HUES6 (cell line): ENCODE results near the gene DECR2.
"Not testable (repeated sequence)": the region's sequence is repeated elsewhere in the genome, so short reads cannot be mapped to it uniquely, and the experiment has no call there.

Source experiments
- H3K27ac ChIP-seq: 2 replicates; pipeline ENCODE4 v1.7.0; 2013; ENCODE audit warnings: low read depth, mild to moderate bottlenecking, low read length, inconsistent platforms
- H3K27me3 ChIP-seq: 2 replicates; pipeline ENCODE4 v1.6.1; 2013; ENCODE audit warnings: low read length; ENCODE audit not compliant: control insufficient read depth, insufficient read depth
- H3K36me3 ChIP-seq: 2 replicates; pipeline ENCODE4 v1.6.1; 2013; ENCODE audit warnings: low read length; ENCODE audit not compliant: control insufficient read depth, insufficient read depth
- H3K4me1 ChIP-seq: 2 replicates; pipeline ENCODE4 v1.6.1; 2013; ENCODE audit warnings: low read length; ENCODE audit not compliant: control insufficient read depth, insufficient read depth
- H3K4me3 ChIP-seq: 2 replicates; pipeline ENCODE4 v1.5.1; 2013; ENCODE audit warnings: low read depth, low read length
- H3K9ac ChIP-seq: one replicate; pipeline ENCODE4 v1.6.1; 2013; ENCODE audit warnings: mild to moderate bottlenecking, low read length
- H3K9me3 ChIP-seq: 2 replicates; pipeline ENCODE4 v1.6.1; 2013; ENCODE audit warnings: low read depth, low read length; ENCODE audit not compliant: control insufficient read depth, insufficient read depth

Gene DECR2

DNA sequence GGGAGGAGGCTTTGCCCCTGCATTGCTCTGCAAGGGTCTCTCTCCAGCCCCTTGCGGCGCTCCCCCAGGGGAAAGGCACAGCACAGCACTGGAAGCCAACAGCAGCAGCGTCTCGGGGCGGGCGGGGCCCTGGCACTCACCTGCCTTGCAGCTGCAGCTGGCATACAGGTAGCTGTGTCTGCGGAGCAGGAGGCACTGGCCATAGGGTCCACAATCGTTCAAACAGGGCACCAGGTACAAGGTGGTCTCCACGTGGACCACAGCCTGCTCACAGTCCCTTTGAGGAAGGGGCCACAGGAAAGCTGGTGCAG is 27.1 kb upstream of the DECR2 start:
- peaks cover 19% of the 10 kb centered on the region for H3K4me1 ChIP-seq
- no peak overlapping the region for H3K4me3 ChIP-seq
- H3K9ac ChIP-seq, result no peak overlapping the region
- H3K27ac ChIP-seq, result no peak overlapping the region
- H3K9me3 ChIP-seq, result no peaks in the 10 kb centered on the region
- H3K36me3 ChIP-seq, result peaks cover 62% of the 10 kb centered on the region
- H3K27me3 ChIP-seq, result no peaks in the 10 kb centered on the region

DNA sequence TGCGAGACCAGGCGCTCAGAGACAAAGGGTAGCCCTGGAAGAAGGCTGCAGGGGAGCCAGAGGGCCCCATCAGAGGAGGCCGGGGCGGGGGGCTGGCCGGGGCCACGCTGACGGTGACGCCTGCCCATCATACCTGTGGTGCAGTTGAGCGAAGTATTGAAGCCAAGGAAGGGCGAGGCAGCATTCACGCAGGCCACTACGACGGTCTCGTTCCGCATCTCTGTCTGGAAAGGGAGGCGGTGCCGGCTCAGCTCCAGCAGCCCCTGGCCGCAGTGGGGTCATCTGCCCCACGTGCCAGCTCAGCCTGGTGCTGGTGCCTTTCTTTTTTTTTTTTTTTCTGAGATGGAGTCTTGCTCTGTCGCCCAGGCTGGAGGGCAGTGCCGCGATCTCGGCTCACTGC is 26.5 kb upstream of the DECR2 start:
- Histone ChIP-seq H3K9me3 (no peaks in the 10 kb centered on the region), H3K36me3 (peaks cover 62% of the 10 kb centered on the region), H3K27me3 (no peaks in the 10 kb centered on the region), H3K9ac (no peak overlapping the region), H3K27ac (no peak overlapping the region), H3K4me1 (peaks cover 21% of the 10 kb centered on the region), H3K4me3 (no peak overlapping the region)

GRCh38 chr16:375927-376816 is 25.5 kb upstream of the DECR2 start:
- Histone ChIP-seq H3K27ac (no peak overlapping the region), H3K36me3 (peaks cover 62% of the 10 kb centered on the region), H3K9ac (no peak overlapping the region), H3K4me3 (no peak overlapping the region), H3K9me3 (no peaks in the 10 kb centered on the region), H3K4me1 (peaks cover 15% of the 10 kb centered on the region), H3K27me3 (no peaks in the 10 kb centered on the region)

DNA sequence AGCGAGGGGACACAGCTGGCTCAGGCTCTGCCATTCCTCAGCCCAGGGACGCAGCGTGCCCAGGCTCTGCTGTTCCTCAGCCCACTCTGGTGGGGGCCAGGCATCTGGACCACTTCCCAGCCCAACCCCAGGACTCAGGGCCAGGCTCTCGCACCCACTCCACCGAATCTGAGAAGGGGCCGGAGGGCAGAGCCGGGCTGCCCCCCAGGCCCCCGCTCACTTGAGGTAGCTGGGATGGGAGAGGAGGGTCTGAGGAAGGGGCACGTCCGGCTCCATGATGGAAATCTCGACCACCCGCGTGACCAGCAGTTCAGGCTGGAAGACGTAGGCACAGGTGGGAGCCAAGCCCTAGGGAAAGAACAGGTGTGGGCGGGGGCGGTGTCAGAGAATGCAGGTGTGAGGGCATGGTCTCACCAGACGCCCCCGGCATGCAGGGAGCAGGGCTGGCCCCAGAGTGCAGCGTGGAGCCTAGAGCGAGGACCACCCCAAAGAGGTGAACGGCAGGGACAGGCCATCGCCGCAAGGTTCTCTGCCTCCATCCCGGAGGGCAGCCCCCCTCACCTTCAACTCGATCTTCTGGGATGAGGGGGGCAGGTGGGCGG is 24.8 kb upstream of the DECR2 start:
- Histone ChIP-seq H3K36me3 (peaks cover 57% of the 10 kb centered on the region), H3K9ac (no peak overlapping the region), H3K27ac (no peak overlapping the region), H3K9me3 (no peaks in the 10 kb centered on the region), H3K4me1 (peaks cover 15% of the 10 kb centered on the region), H3K27me3 (no peaks in the 10 kb centered on the region), H3K4me3 (no peak overlapping the region)

DNA sequence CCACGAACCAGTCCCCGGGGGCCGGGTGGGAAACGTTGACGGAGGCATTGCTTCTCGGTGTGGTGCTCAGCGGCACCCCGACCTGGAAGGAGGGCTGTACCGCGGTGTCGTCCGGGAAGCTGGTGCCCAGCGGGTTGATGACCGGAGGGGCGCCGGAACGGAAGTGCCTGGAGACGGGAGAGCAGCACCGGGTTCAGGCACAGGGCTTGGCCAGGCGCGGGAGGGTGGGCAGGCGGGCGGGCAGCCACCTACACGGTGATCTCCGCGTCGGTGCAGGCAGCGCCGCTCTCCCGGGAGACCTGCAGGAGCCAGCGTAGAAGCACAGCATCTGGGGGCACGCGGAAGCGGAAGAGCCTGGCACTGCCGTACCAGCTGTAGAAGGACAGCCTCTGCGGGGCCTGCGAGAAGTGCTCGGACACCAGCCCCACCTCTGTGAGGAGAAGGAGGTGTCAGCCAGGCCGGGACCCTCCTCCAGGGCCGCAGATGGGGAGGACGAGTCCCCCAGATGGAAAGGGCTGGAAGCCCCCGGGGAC is 24.2 kb upstream of the DECR2 start:
- Histone ChIP-seq H3K36me3 (peaks cover 51% of the 10 kb centered on the region), H3K9me3 (no peaks in the 10 kb centered on the region), H3K27me3 (peaks cover 4% of the 10 kb centered on the region; the same call in 1 of the 2 replicates), H3K9ac (no peak overlapping the region), H3K4me3 (no peak overlapping the region), H3K4me1 (peaks cover 15% of the 10 kb centered on the region), H3K27ac (no peak overlapping the region)

GRCh38 chr16:378113-378820 is 23.4 kb upstream of the DECR2 start:
- not testable (repeated sequence) for H3K9me3 ChIP-seq, H3K27ac ChIP-seq, H3K9ac ChIP-seq, H3K27me3 ChIP-seq
- Histone ChIP-seq H3K36me3 (peaks cover 44% of the 10 kb centered on the region), H3K4me3 (peak overlapping the region; percentile 10; the same call in 1 of the 2 replicates), H3K4me1 (peaks cover 19% of the 10 kb centered on the region)

DNA sequence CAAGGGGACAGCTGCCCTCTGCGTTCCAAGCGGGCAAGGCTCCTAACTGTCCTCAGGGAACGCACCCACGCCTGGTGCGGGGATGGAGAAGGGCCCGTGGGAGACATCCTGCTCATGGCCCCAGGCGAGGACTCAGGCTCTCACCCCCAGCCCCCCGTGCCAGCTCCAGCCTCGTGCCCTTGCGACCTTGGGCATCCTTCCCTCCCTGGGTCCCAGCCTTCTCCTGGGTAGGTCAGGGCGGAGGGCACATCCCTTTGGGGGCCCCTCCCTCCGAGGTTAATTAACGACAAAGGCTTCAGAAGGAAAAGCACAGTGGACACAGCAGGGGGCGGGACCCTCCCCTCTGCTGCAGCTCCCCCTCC is 22.9 kb upstream of the DECR2 start:
- peaks cover 38% of the 10 kb centered on the region for H3K36me3 ChIP-seq
- no peak overlapping the region for H3K27ac ChIP-seq
- no peak overlapping the region for H3K9ac ChIP-seq
- H3K9me3 ChIP-seq, result no peaks in the 10 kb centered on the region
- peaks cover 23% of the 10 kb centered on the region for H3K4me1 ChIP-seq
- peak overlapping the region; percentile 10; the same call in 1 of the 2 replicates for H3K4me3 ChIP-seq
- peaks cover 4% of the 10 kb centered on the region; the same call in 1 of the 2 replicates for H3K27me3 ChIP-seq

- H3K4me1 ChIP-seq, result peaks cover 28% of the 10 kb centered on the region
- no peak overlapping the region for H3K27ac ChIP-seq
- no peaks in the 10 kb centered on the region for H3K9me3 ChIP-seq
- H3K27me3 ChIP-seq, result peaks cover 4% of the 10 kb centered on the region; the same call in 1 of the 2 replicates
- peaks cover 33% of the 10 kb centered on the region for H3K36me3 ChIP-seq
- H3K9ac ChIP-seq, result peak overlapping the region; percentile 56
- H3K4me3 ChIP-seq, result peak overlapping the region; percentile 72
Measured at GRCh38 chr16:379183-379960, 22.3 kb upstream of the DECR2 start.

DNA sequence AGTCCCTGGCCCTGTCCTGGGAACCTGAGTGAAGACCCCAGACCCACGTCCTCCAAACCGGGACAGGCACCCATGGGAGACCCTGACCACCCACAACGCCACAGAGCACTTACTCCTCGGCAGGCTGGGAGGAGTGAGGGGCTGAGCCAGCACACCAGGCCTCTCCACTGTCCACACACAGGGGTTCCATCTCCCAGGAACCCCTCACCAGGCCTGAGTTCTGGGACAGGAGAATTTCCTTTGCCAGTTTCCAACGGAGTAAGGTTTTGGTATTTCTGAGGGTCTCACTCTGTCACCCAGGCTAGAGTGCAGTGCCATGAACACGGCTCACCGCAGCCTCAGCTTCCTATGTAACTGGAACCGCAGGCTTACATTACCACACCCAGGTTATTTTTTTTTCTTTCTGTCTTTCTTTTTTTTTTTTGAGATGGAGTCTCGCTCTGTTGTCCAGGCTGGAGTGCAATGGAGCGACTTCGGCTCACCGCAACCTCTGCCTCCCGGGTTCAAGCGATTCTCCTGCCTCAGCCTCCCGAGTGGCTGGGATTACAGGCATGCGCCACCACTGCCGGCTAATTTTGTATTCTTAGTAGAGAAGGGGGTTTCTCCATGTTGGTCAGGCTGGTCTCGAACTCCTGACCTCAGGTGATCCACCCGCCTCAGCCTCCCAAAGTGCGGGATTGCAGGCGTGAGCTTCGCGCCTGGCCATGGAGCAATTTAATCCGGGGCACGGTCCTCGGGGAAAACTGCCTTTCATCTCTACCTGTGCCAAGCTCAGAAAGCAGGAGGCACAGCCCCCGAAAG is 21.5 kb upstream of the DECR2 start:
- no peak overlapping the region for H3K27ac ChIP-seq
- peak overlapping the region; percentile 56 for H3K9ac ChIP-seq

GRCh38 chr16:380762-381011 is 21.0 kb upstream of the DECR2 start:
- Histone ChIP-seq H3K9ac (peak overlapping the region; percentile 51), H3K9me3 (no peaks in the 10 kb centered on the region), H3K4me3 (peak overlapping the region; percentile 72), H3K27me3 (peaks cover 4% of the 10 kb centered on the region; the same call in 1 of the 2 replicates), H3K27ac (peak overlapping the region; percentile 58; the same call in 1 of the 2 replicates), H3K4me1 (peaks cover 34% of the 10 kb centered on the region), H3K36me3 (peaks cover 23% of the 10 kb centered on the region)

More for the DNA sequence above, 21.5 kb upstream of the DECR2 start:
- peaks cover 4% of the 10 kb centered on the region; the same call in 1 of the 2 replicates for H3K27me3 ChIP-seq
- peaks cover 25% of the 10 kb centered on the region for H3K36me3 ChIP-seq
- peak overlapping the region; percentile 72 for H3K4me3 ChIP-seq
- H3K4me1 ChIP-seq, result peaks cover 34% of the 10 kb centered on the region
- no peaks in the 10 kb centered on the region for H3K9me3 ChIP-seq
